ENCODE measurements around the gene WASF1. TPM values are rescaled to one million over a fixed set of nuclear protein-coding genes. Genes with fewer than 3 reads are reported as not detected.

The WASF1 gene
- total RNA-seq, 1 experiment from 2014 or later: 18.0 TPM

GRCh38 chr6:110053395-110054240 lies 125.9 kb downstream of the WASF1 start:
- Histone ChIP-seq H3K27me3 (ENCODE audit: low read length) (no peaks in the 10 kb centered on the region), H4K20me1 (ENCODE audit: insufficient read depth, low read depth, low read length) (no peaks in the 10 kb centered on the region)

GRCh38 chr6:110050440-110050813 lies 129.0 kb downstream of the WASF1 start:
- Histone ChIP-seq H3K4me3 (ENCODE audit: low read length) (no peak overlapping the region), H3K9ac (ENCODE audit: low read length) (no peak overlapping the region), H3K4me1 (ENCODE audit: low read length) (peaks cover 7% of the 10 kb centered on the region), H3K36me3 (ENCODE audit: insufficient read depth, low read length) (no peaks in the 10 kb centered on the region), H3K79me2 (ENCODE audit: low read length) (no peaks in the 10 kb centered on the region), H3K27ac (ENCODE audit: low read length) (no peak overlapping the region), H3K9me2 (replicated peaks; ENCODE audit: insufficient read depth, low read length) (no peaks in the 10 kb centered on the region), H2AFZ (ENCODE audit: low read length) (no peak overlapping the region), H4K20me1 (ENCODE audit: insufficient read depth, low read depth, low read length) (no peaks in the 10 kb centered on the region), H3K4me2 (ENCODE audit: low read depth, low read length, poor library complexity, severe bottlenecking) (no peak overlapping the region), H3K9me3 (ENCODE audit: low read length) (no peaks in the 10 kb centered on the region), H3K27me3 (ENCODE audit: low read length) (no peaks in the 10 kb centered on the region)
- no peak for DNase-seq

More at GRCh38 chr6:110053395-110054240, 125.9 kb downstream of the WASF1 start:
- Histone ChIP-seq H3K4me1 (ENCODE audit: low read length) (peaks cover 11% of the 10 kb centered on the region), H3K9ac (ENCODE audit: low read length) (no peak overlapping the region), H3K9me3 (ENCODE audit: low read length) (no peaks in the 10 kb centered on the region), H3K36me3 (ENCODE audit: insufficient read depth, low read length) (no peaks in the 10 kb centered on the region), H3K27ac (ENCODE audit: low read length) (no peak overlapping the region), H3K4me3 (ENCODE audit: low read length) (no peak overlapping the region), H3K4me2 (ENCODE audit: low read depth, low read length, poor library complexity, severe bottlenecking) (no peak overlapping the region), H3K9me2 (replicated peaks; ENCODE audit: insufficient read depth, low read length) (no peaks in the 10 kb centered on the region), H3K79me2 (ENCODE audit: low read length) (no peaks in the 10 kb centered on the region), H2AFZ (ENCODE audit: low read length) (no peak overlapping the region)
- peak; percentile 49 for DNase-seq

Other genes with a start within 250 kb of the WASF1 start
- not detected in 2 replicates for gene GPR6, start 201.4 kb downstream of the WASF1 start, total RNA-seq (2014; rRNA removed; shearing (Covaris generic); ENCODE audit: low replicate concordance)
- 35.5 and 39.5 TPM in 2 replicates for gene CDC40, start 757 bp upstream of the WASF1 start, total RNA-seq (2014; rRNA removed; shearing (Covaris generic); ENCODE audit: low replicate concordance)
- not detected in 2 replicates for gene METTL24, start 178.7 kb upstream of the WASF1 start, total RNA-seq (2014; rRNA removed; shearing (Covaris generic); ENCODE audit: low replicate concordance)
- gene DDO, start 235.9 kb upstream of the WASF1 start, total RNA-seq (2014; rRNA removed; shearing (Covaris generic); ENCODE audit: low replicate concordance): not detected in 2 replicates

All from Karpas-422 (cell line).